CD14-positive monocyte (primary cell): ENCODE data around the gene TSPAN33. TPM values are rescaled to one million over a fixed set of nuclear protein-coding genes. Genes with fewer than 3 reads are reported as not detected.

Experiments
- DNase-seq, 3 donors: peaks; one replicate each; pipeline ENCODE4 v3.0.0-alpha.2; 2011 to 2022
- H2AFZ ChIP-seq: 2 replicates; pipeline ENCODE4 v1.6.0; 2012; ENCODE audit warnings: mild to moderate bottlenecking, low read depth, low read length, inconsistent platforms; ENCODE audit not compliant: insufficient read depth, poor library complexity, severe bottlenecking
- H3K27ac ChIP-seq, 2 donors: 1 replicate in 1 of 2; 2 replicates in 1 of 2; pipeline ENCODE4 v1.5.1; 2012 to 2013; ENCODE audit warnings: low read length in 2 of 2, control low read depth in 1 of 2, inconsistent platforms in 1 of 2, low read depth in 1 of 2, mild to moderate bottlenecking in 1 of 2
- H3K27me3 ChIP-seq, 2 donors: one replicate each; pipeline versions ENCODE4 v1.6.0 to v1.6.1; 2011 to 2013; ENCODE audit warnings: low read length in 2 of 2; ENCODE audit not compliant: control insufficient read depth in 2 of 2, insufficient read depth in 2 of 2
- H3K36me3 ChIP-seq, 2 donors: replicated peaks in 1 of 2; 1 replicate in 1 of 2; 2 replicates in 1 of 2; pipeline versions ENCODE4 v1.5.1 to v1.6.1; 2012 to 2013; ENCODE audit warnings: low read length in 2 of 2, control low read depth in 1 of 2, inconsistent platforms in 1 of 2, mild to moderate bottlenecking in 1 of 2; ENCODE audit not compliant: insufficient read depth in 2 of 2, control insufficient read depth in 1 of 2
- H3K4me1 ChIP-seq, 2 donors: 1 replicate in 1 of 2; 2 replicates in 1 of 2; pipeline versions ENCODE4 v1.5.1 to v1.6.1; 2012 to 2013; ENCODE audit warnings: low read length in 2 of 2, control low read depth in 1 of 2, inconsistent platforms in 1 of 2, mild to moderate bottlenecking in 1 of 2, moderate library complexity in 1 of 2; ENCODE audit not compliant: insufficient read depth in 2 of 2, control insufficient read depth in 1 of 2
- H3K4me2 ChIP-seq: replicated peaks from 2 replicates; pipeline ENCODE3; 2012; ENCODE audit warnings: low read length, moderate library complexity, mild to moderate bottlenecking; ENCODE audit not compliant: poor library complexity, severe bottlenecking; ENCODE audit errors: extremely low read depth
- H3K4me3 ChIP-seq, 3 experiments: fragments of 200-600 bp in 1 of 3; sonication (generic) in 1 of 3; replicated peaks in 1 of 3; 1 replicate in 2 of 3; 2 replicates in 1 of 3; pipeline ENCODE4 v1.5.1; 2011 to 2013; ENCODE audit warnings: low read length in 3 of 3, mild to moderate bottlenecking in 3 of 3, control low read depth in 2 of 3, low read depth in 2 of 3, inconsistent platforms in 1 of 3, moderate library complexity in 1 of 3
- H3K79me2 ChIP-seq: 2 replicates; pipeline ENCODE4 v1.6.0; 2012; ENCODE audit warnings: mild to moderate bottlenecking, control low read depth, inconsistent platforms, low read length, moderate library complexity; ENCODE audit not compliant: insufficient read depth
- H3K9ac ChIP-seq: 2 replicates; pipeline ENCODE4 v1.6.0; 2017; ENCODE audit warnings: low read length, mild to moderate bottlenecking; ENCODE audit not compliant: insufficient read depth, poor library complexity, severe bottlenecking
- H3K9me3 ChIP-seq, 2 donors: replicated peaks in 1 of 2; 1 replicate in 1 of 2; 2 replicates in 1 of 2; pipeline versions ENCODE4 v1.5.1 to v1.6.1; 2012 to 2013; ENCODE audit warnings: low read length in 2 of 2, control low read depth in 1 of 2; ENCODE audit not compliant: control insufficient read depth in 1 of 2, insufficient read depth in 1 of 2
- H4K20me1 ChIP-seq: 2 replicates; pipeline ENCODE4 v1.6.0; 2012; ENCODE audit warnings: mild to moderate bottlenecking, low read length, control low read depth, moderate library complexity; ENCODE audit not compliant: insufficient read depth
- H3K27ac Mint-ChIP-seq, 7 donors: one replicate each; pipeline ENCODE4 v1.8.0; 2020; ENCODE audit warnings: mild to moderate bottlenecking in 7 of 7, mixed read lengths in 7 of 7, moderate library complexity in 6 of 7, inconsistent platforms in 2 of 7
- H3K27me3 Mint-ChIP-seq, 3 donors: one replicate each; pipeline ENCODE4 v1.8.0; 2021 to 2022; ENCODE audit warnings: low read depth in 3 of 3, mild to moderate bottlenecking in 3 of 3, mixed read lengths in 3 of 3, moderate library complexity in 3 of 3, inconsistent platforms in 1 of 3
- H3K36me3 Mint-ChIP-seq, 2 donors: one replicate each; pipeline ENCODE4 v1.8.0; 2020; ENCODE audit warnings: mixed read lengths in 2 of 2, inconsistent platforms in 1 of 2, mild to moderate bottlenecking in 1 of 2
- H3K4me1 Mint-ChIP-seq: one replicate; pipeline ENCODE4 v1.8.0; 2020; ENCODE audit warnings: mild to moderate bottlenecking, mixed read lengths
- H3K4me3 Mint-ChIP-seq, 2 donors: one replicate each; pipeline ENCODE4 v1.8.0; 2020; ENCODE audit warnings: mild to moderate bottlenecking in 2 of 2, mixed read lengths in 2 of 2, moderate library complexity in 1 of 2
- H3K9me3 Mint-ChIP-seq, 7 donors: one replicate each; pipeline ENCODE4 v1.8.0; 2020 to 2022; ENCODE audit warnings: mixed read lengths in 7 of 7, mild to moderate bottlenecking in 6 of 7, moderate library complexity in 6 of 7, inconsistent platforms in 2 of 7
- WGBS: methylation state at CpG from one replicate; pipeline ENCODE4 v1.1.5; 2013; ENCODE audit warnings: missing lambda C conversion rate; ENCODE audit not compliant: insufficient coverage; 5-methylcytosine and 5-hydroxymethylcytosine counted together
- intact Hi-C, 2 donors: fragments of 100-400 bp; cut with micrococcal nuclease; formaldehyde crosslinking; loops; one replicate each; pipeline versions ENCODE4 v1.15.0 to v1.15.1; 2023
- polyA plus RNA-seq, 3 donors: library from polyadenylated mRNA; depleted of rRNA in 1 of 3; unstranded in 2 of 3; stranded (reverse) in 1 of 3; fragments of 300-500 nt in 2 of 3; fragments of >200 nt in 1 of 3; fragmentation: Illumina TruSeq in 2 of 3; gene quantifications; 1 replicate in 2 of 3; 2 replicates in 1 of 3; pipeline ENCODE4 v1.2.3, GENCODE V29; 2012 to 2021
- TF ChIP-seq, protein P1 (sequence below): fragments of 200-600 bp; IDR thresholded peaks from one replicate; pipeline ENCODE4 v1.8.0; 2022; ENCODE audit warnings: antibody characterized with exemption, mild to moderate bottlenecking

Gene TSPAN33
- polyA plus RNA-seq, 3 donors = 2.9 to 7.5 (median 4.4) TPM

DNA sequence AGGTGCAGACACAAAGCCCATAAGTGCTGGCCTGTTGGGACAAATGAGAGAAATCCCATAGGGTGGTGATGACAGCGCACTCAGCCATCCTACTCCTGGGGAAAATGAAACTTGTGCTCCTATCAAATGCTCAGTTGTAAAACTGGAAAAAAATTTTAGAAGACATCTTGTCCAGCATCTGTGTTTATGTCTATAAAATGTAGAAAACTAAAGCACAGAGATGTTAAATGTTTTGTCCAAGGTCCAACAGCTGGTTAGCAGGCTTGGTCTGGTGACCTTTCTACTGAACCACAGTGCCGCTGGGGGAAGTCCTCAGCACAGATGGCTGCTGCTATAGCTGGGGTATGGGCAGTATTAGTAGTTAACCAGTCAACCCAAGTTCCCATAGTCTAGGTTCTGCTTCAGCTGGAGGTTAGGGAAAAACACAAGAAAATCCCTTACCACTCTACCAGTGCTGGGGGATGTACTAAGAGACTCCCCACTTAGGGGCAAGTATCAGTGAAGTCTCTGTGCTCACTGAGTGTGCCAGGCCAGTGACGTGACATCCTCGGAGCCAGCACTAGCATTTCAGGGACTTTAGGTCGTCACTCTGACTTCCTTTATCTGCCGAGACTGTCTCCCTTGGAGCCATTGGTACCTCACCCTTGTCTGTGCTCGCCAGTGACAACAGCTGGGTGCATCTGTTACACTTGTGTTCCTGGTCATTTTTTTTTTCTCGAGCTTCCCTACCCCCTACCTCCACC is 1.9 kb downstream of the TSPAN33 start:
- no peaks in the 10 kb centered on the region for H4K20me1 ChIP-seq
- TF ChIP-seq, protein P1, sequence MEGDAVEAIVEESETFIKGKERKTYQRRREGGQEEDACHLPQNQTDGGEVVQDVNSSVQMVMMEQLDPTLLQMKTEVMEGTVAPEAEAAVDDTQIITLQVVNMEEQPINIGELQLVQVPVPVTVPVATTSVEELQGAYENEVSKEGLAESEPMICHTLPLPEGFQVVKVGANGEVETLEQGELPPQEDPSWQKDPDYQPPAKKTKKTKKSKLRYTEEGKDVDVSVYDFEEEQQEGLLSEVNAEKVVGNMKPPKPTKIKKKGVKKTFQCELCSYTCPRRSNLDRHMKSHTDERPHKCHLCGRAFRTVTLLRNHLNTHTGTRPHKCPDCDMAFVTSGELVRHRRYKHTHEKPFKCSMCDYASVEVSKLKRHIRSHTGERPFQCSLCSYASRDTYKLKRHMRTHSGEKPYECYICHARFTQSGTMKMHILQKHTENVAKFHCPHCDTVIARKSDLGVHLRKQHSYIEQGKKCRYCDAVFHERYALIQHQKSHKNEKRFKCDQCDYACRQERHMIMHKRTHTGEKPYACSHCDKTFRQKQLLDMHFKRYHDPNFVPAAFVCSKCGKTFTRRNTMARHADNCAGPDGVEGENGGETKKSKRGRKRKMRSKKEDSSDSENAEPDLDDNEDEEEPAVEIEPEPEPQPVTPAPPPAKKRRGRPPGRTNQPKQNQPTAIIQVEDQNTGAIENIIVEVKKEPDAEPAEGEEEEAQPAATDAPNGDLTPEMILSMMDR = no peak
- Mint-ChIP-seq H3K36me3 (no peaks in the 10 kb centered on the region), H3K4me1 (peaks cover 64% of the 10 kb centered on the region), H3K4me3 (no peak overlapping the region), H3K27ac (peak overlapping the region in 2 of 7 donors; percentile 6 to 61), H3K9me3 (peaks cover 0 to 2% (median 0%) of the 10 kb centered on the region in 7 donors), H3K27me3 (peaks cover 17 to 30% (median 18%) of the 10 kb centered on the region in 3 donors)
- no peak overlapping the region for H2AFZ ChIP-seq
- H3K9ac ChIP-seq = no peak overlapping the region
- peaks cover 9 to 12% of the 10 kb centered on the region in 2 donors for H3K27me3 ChIP-seq
- no peaks in the 10 kb centered on the region for H3K79me2 ChIP-seq
- WGBS = 67% methylated on average over 7 of the region's 8 CpGs
- intact Hi-C loops = no loop called here
- no peaks in the 10 kb centered on the region for H3K9me3 ChIP-seq
- H3K4me1 ChIP-seq = peaks cover 59 to 62% of the 10 kb centered on the region in 2 donors
- H3K4me3 ChIP-seq = no peak overlapping the region
- H3K36me3 ChIP-seq = no peaks in the 10 kb centered on the region
- peak in 1 of 3 donors; percentile 27 for DNase-seq
- no peak overlapping the region for H3K4me2 ChIP-seq
- H3K27ac ChIP-seq = no peak overlapping the region

DNA sequence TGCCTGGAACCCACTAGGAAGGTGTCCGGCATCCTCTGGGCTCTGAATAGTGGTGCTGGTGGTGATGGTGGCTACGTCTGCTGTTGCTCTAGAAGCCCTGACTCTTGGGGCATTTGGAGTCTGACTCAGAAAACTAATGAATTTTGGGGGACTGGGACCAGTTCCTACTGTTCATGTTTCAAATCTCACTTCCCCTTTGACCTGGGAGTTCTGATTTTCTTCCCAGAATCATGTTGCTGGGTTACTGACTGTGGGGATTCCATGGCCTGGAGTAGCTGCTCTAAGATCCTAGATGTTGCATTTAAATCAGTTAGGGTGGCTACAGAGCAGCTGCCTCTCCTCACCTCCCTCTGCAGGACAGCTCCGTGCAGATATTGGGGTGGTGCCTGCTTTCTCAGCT is 3.2 kb downstream of the TSPAN33 start:
- Histone ChIP-seq H3K36me3 (no peaks in the 10 kb centered on the region), H3K79me2 (no peaks in the 10 kb centered on the region), H3K4me1 (peaks cover 59 to 62% of the 10 kb centered on the region in 2 donors), H3K27ac (no peak overlapping the region), H3K9ac (no peak overlapping the region), H3K9me3 (no peaks in the 10 kb centered on the region), H4K20me1 (no peaks in the 10 kb centered on the region), H3K4me2 (no peak overlapping the region), H2AFZ (no peak overlapping the region), H3K27me3 (peaks cover 9 to 12% of the 10 kb centered on the region in 2 donors), H3K4me3 (no peak overlapping the region)
- peak in 2 of 3 donors; percentile 32 to 64 for DNase-seq
- intact Hi-C loops = no loop called here
- WGBS = 48% methylated on average over 3 of the region's 3 CpGs
- H3K27me3 Mint-ChIP-seq = peaks cover 17 to 26% (median 19%) of the 10 kb centered on the region in 3 donors
- H3K36me3 Mint-ChIP-seq = no peaks in the 10 kb centered on the region
- H3K4me1 Mint-ChIP-seq = peaks cover 64% of the 10 kb centered on the region
- peak overlapping the region in 4 of 7 donors; percentile 7 to 48 (median 28) for H3K27ac Mint-ChIP-seq
- TF ChIP-seq, protein P1 = no peak
- H3K9me3 Mint-ChIP-seq = peaks cover 0 to 2% (median 0%) of the 10 kb centered on the region in 7 donors
- peak overlapping the region; percentile 27 to 51 for H3K4me3 Mint-ChIP-seq
